AG10803 (cell line): ENCODE measurements around the gene SERPING1.

Experiments
- DNase-seq: peaks from one replicate; pipeline ENCODE4 v3.0.0; 2010; ENCODE audit warnings: low read depth
- H3K4me3 ChIP-seq: 2 replicates; pipeline ENCODE4 v1.5.1; 2011; ENCODE audit warnings: mild to moderate bottlenecking, low read length, control low read depth
- TF ChIP-seq, protein P1 (sequence below): conservative IDR thresholded peaks from 2 replicates; pipeline ENCODE4 v1.5.1; 2011; ENCODE audit warnings: mild to moderate bottlenecking, low read length, control low read depth, inconsistent platforms

Gene SERPING1

DNA sequence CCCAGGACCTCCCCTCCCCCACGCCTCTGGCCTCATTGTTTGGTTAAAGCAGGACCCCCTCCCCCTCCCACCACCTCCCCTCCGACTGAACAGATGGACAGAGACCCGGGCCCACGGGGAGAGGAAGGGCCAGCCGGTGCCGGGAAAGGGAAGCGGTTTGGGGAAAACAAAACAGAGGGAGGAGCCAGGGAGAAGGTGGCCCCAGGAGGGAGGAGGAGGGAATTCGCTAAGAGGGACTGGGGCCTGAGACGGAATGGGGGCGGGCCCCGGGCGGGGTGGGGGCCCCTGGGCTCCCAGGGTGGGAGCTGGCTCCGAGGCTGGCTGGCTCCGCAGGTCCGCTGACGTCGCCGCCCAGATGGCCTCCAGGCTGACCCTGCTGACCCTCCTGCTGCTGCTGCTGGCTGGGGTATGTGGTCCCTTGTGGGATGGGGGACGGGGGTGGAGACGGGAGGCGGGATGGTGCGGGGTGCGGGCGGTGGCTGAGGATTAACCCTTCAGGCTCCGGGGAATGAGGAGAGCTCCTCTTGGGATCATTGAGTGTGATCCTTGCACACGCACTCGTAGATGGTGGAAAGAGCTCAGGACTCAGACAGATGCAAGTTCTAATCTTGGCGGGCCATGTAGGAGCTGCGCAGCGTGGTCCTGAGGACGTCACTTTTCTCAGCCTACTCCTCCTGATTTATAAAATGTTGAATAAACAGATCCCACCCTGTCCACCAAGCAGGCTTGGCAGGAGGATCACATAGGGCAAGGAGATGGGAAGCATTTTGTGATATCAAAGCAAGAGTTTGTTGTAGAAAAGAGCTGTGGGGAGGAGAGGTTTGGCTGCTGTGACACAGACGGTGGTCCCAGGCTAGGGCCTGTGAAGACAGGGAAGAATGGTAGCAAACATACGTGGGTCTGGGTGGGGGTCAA is 688 bp downstream of the SERPING1 start:
- peak overlapping the region; percentile 68 for H3K4me3 ChIP-seq
- DNase-seq: peak; percentile 54
- TF ChIP-seq, protein P1, sequence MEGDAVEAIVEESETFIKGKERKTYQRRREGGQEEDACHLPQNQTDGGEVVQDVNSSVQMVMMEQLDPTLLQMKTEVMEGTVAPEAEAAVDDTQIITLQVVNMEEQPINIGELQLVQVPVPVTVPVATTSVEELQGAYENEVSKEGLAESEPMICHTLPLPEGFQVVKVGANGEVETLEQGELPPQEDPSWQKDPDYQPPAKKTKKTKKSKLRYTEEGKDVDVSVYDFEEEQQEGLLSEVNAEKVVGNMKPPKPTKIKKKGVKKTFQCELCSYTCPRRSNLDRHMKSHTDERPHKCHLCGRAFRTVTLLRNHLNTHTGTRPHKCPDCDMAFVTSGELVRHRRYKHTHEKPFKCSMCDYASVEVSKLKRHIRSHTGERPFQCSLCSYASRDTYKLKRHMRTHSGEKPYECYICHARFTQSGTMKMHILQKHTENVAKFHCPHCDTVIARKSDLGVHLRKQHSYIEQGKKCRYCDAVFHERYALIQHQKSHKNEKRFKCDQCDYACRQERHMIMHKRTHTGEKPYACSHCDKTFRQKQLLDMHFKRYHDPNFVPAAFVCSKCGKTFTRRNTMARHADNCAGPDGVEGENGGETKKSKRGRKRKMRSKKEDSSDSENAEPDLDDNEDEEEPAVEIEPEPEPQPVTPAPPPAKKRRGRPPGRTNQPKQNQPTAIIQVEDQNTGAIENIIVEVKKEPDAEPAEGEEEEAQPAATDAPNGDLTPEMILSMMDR: no peak

DNA sequence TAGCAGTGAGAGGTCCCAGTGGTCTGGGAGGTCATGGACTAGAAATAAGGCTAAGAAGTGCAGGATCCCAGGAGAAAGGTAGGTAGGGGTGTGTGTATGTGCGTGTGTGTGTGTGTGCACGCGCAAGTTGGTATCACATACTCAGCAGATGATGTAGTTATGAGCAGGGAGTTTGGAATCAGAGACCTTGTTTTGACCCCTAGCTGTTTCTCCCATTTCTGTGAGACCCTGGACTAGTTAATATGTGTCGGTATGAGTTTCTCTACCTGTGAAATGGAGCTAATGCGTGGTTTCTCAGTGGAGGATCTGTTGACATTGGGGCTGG is 1.3 kb downstream of the SERPING1 start:
- TF ChIP-seq, protein P1: no peak
- peak overlapping the region; percentile 68 for H3K4me3 ChIP-seq
- peak; percentile 62 for DNase-seq

DNA sequence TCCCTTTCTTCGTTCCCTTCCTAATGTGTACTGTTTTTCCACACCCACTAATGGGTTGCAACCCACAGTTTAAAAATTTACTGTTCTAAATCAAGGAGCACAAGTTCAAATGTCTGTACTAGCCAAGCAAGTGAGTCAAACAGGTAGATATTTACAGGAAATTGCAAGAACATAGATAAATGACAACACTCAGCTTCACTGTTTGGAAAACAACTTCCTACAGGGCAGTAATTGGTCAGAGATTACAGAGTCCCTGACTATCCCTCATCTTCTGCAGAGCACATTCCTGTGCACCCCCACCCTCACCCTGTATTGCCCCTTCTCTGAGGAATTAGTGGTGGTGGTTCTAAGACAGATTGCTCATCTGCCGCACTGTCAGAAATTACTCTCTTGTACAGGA is 1.9 kb downstream of the SERPING1 start:
- DNase-seq: no peak
- peak overlapping the region; percentile 68 for H3K4me3 ChIP-seq
- TF ChIP-seq, protein P1: no peak

DNA sequence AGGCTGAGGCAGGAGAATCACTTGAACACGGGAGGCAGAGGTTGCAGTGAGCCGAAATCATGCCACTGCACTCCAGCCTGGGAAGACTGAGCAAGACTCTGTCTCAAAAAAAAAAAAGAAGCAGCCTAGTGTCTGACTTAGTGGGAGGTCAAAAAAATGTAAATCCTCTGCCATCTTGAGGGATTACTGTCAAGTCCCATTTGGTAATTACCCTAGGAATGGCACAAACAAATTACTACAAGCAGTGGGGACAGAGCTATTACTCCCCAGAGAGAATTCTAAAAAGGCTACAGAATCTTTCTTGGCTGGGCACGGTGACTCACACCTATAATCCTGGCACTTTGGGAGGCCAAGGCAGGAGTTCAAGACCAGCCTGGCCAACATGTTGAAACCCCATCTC is 3.8 kb downstream of the SERPING1 start:
- TF ChIP-seq, protein P1: no peak
- DNase-seq: peak; percentile 5
- H3K4me3 ChIP-seq: no peak overlapping the region

DNA sequence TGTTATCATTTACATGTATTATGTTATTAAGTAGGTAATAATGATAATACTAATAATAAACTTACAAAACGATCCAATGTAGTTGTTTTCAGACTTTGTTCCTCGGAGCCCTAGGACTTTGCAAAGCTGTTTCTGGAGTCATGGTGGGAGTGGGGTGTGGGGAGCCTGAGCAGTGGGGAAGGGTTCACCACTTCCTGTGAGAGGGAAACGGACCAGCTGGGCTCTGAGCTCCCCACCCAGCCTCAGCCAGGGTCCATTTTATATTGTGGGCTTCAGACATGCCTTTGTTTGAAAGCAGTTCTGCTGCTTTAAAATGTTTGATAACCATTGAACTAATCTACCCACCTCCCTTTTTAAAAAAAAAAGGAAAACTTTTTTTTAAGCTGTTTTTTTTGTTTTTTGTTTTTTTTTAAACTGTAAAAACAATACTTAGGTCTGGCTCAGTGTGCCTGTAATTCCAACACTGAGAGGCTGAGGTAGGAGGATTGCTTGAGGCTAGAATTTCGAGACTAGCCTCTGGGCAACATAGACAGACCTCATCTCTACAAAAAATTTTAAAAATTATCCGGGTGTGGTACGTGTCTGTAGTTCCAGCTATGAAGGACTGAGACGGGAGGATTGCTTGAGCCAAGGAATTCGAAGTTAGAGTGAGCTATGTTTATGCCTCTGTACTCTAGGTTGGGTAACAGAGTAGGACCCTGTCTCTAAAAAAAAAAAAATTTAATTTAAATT is 7.0 kb downstream of the SERPING1 start:
- TF ChIP-seq, protein P1: no peak
- no peak overlapping the region for H3K4me3 ChIP-seq
- DNase-seq: no peak

DNA sequence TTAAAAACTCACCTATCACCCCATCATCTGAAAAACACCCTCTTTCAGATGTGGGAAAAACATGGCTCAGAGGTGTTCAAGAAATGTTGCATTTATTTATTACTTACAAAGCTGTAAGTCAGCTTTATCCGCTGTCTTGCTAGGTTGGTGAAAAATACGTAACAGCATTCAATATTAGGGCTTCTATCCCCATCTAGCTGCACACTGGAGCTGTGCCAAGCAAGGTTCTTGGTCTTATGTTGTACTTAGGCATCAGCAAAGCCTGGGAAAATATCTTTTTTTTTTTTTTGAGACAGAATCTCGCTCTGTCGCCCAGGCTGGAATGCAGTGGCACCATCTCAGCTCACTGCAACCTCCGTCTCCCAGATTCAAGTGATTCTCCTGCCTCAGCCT is 7.5 kb downstream of the SERPING1 start:
- DNase-seq: no peak
- H3K4me3 ChIP-seq: no peak overlapping the region
- TF ChIP-seq, protein P1: no peak

DNA sequence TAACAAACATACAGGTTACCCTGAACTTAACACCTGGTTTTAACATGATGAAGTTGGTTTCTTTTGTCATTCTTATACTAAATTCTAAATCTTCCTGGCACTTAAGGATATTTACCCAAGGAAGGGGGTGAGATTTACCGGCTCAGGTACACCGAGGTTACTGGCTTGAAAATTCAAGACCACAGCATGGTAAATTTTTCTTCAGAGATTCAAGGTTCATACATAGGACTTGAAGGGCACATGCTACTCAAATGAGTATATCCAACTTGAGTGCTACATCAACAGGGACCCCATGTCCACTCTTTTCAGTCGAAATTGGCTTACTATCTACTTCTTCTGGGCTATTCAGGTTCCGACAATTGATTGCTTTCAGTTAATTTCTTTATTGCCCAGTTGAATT is 12.7 kb downstream of the SERPING1 start:
- DNase-seq: no peak
- TF ChIP-seq, protein P1: no peak
- no peak overlapping the region for H3K4me3 ChIP-seq
